Neural progenitor cell (in vitro differentiated cells): ENCODE results near the gene MYOCOS. TPM values are rescaled to one million over a fixed set of nuclear protein-coding genes. Genes with fewer than 3 reads are reported as not detected.

Source experiments
- DNase-seq: peaks from one replicate; pipeline ENCODE4 v3.0.0-alpha.2; 2016; ENCODE audit warnings: low spot score
- H2AFZ ChIP-seq: fragments of 200-600 bp; sonication (generic); replicated peaks from 2 replicates; pipeline ENCODE4 v1.6.1; 2016; ENCODE audit warnings: antibody characterized with exemption
- H3F3A ChIP-seq: fragments of 200-600 bp; sonication (generic); 2 replicates; pipeline ENCODE4 v1.6.1; 2016; ENCODE audit warnings: antibody characterized with exemption, low read depth
- H3K27ac ChIP-seq: fragments of 200-600 bp; sonication (generic); 2 replicates; pipeline ENCODE4 v1.5.1; 2016; ENCODE audit warnings: mild to moderate bottlenecking
- H3K27me3 ChIP-seq: fragments of 200-600 bp; sonication (generic); 2 replicates; pipeline ENCODE4 v1.6.1; 2016; ENCODE audit warnings: mild to moderate bottlenecking, moderate library complexity
- H3K36me3 ChIP-seq: fragments of 200-600 bp; sonication (generic); 2 replicates; pipeline ENCODE4 v1.5.1; 2016
- H3K4me1 ChIP-seq: fragments of 200-600 bp; sonication (generic); 2 replicates; pipeline ENCODE4 v1.6.1; 2016; ENCODE audit warnings: mixed run types
- H3K4me2 ChIP-seq: fragments of 200-600 bp; sonication (generic); 2 replicates; pipeline ENCODE4 v1.6.1; 2016
- H3K4me3 ChIP-seq: fragments of 200-600 bp; sonication (generic); 2 replicates; pipeline ENCODE4 v1.5.1; 2016
- H3K79me2 ChIP-seq: fragments of 200-600 bp; sonication (generic); 2 replicates; pipeline ENCODE4 v1.6.1; 2016; ENCODE audit warnings: low read depth
- H3K9ac ChIP-seq: fragments of 200-600 bp; sonication (generic); 2 replicates; pipeline ENCODE4 v1.6.1; 2016
- H3K9me3 ChIP-seq: fragments of 200-600 bp; sonication (generic); 2 replicates; pipeline ENCODE4 v1.5.1; 2016; ENCODE audit warnings: low read depth
- H4K20me1 ChIP-seq: fragments of 200-600 bp; sonication (generic); 2 replicates; pipeline ENCODE4 v1.6.1; 2016; ENCODE audit warnings: low read depth
- H3K27ac Mint-ChIP-seq: 3 replicates; pipeline ENCODE4 v1.8.0; 2021; ENCODE audit warnings: mixed read lengths
- H3K27me3 Mint-ChIP-seq: 2 replicates; pipeline ENCODE4 v1.8.0; 2022; ENCODE audit warnings: low read depth, mild to moderate bottlenecking, inconsistent platforms, moderate library complexity, mixed read lengths; ENCODE audit not compliant: insufficient read depth
- H3K36me3 Mint-ChIP-seq: 3 replicates; pipeline ENCODE4 v1.8.0; 2021; ENCODE audit warnings: mixed read lengths
- H3K4me1 Mint-ChIP-seq: 3 replicates; pipeline ENCODE4 v1.8.0; 2021; ENCODE audit warnings: mixed read lengths
- H3K4me3 Mint-ChIP-seq: 3 replicates; pipeline ENCODE4 v1.8.0; 2021; ENCODE audit warnings: mild to moderate bottlenecking, moderate library complexity, mixed read lengths
- H3K9me3 Mint-ChIP-seq: 3 replicates; pipeline ENCODE4 v1.8.0; 2020; ENCODE audit warnings: mixed read lengths
- EZH2 ChIP-seq: fragments of 200-600 bp; sonication (generic); IDR thresholded peaks from 2 replicates; pipeline ENCODE4 v1.6.1; 2017; ENCODE audit warnings: antibody characterized with exemption, mild to moderate bottlenecking, moderate library complexity
- EZH2phosphoT487 ChIP-seq: fragments of 200-600 bp; sonication (generic); IDR thresholded peaks from 2 replicates; pipeline ENCODE4 v1.6.1; 2017; ENCODE audit warnings: antibody characterized with exemption
- total RNA-seq: library from RNA; depleted of rRNA; stranded (reverse); fragments of >200 nt; gene quantifications from 2 replicates; pipeline ENCODE4 v1.2.3, GENCODE V29; 2015; ENCODE audit warnings: low replicate concordance
- TF ChIP-seq, protein P1 (sequence below): fragments of 200-600 bp; sonication (generic); IDR thresholded peaks from 2 replicates; pipeline ENCODE4 v1.5.1; 2017; ENCODE audit warnings: antibody characterized with exemption, mild to moderate bottlenecking

MYOCOS gene
- total RNA-seq, 1 donor from 2014 or later, result not detected

GRCh38 chr1:171666114-171666769 lies 44.2 kb downstream of the MYOCOS start:
- DNase-seq, result no peak
- H3K9ac ChIP-seq, result no peak overlapping the region
- no peaks in the 10 kb centered on the region for H3K9me3 Mint-ChIP-seq

GRCh38 chr1:171668372-171668771 lies 46.3 kb downstream of the MYOCOS start:
- no peak overlapping the region for H3K4me3 Mint-ChIP-seq
- no peaks in the 10 kb centered on the region for H3F3A ChIP-seq
- H3K79me2 ChIP-seq, result no peaks in the 10 kb centered on the region
- no peaks in the 10 kb centered on the region for H3K27me3 Mint-ChIP-seq
- no peak overlapping the region for H3K27ac Mint-ChIP-seq
- no peak overlapping the region for H3K4me2 ChIP-seq
- no peaks in the 10 kb centered on the region for H3K9me3 ChIP-seq
- H3K36me3 Mint-ChIP-seq, result no peaks in the 10 kb centered on the region
- H3K4me1 ChIP-seq, result peaks cover 17% of the 10 kb centered on the region
- no peak overlapping the region for H3K9ac ChIP-seq
- no peak overlapping the region for H3K27ac ChIP-seq
- no peak overlapping the region for H3K4me3 ChIP-seq
- no peaks in the 10 kb centered on the region for H4K20me1 ChIP-seq
- no peaks in the 10 kb centered on the region for H3K9me3 Mint-ChIP-seq
- H2AFZ ChIP-seq, result no peak overlapping the region
- H3K36me3 ChIP-seq, result no peaks in the 10 kb centered on the region
- H3K4me1 Mint-ChIP-seq, result no peaks in the 10 kb centered on the region
- no peak for DNase-seq
- no peaks in the 10 kb centered on the region for H3K27me3 ChIP-seq
- TF ChIP-seq, protein P1, sequence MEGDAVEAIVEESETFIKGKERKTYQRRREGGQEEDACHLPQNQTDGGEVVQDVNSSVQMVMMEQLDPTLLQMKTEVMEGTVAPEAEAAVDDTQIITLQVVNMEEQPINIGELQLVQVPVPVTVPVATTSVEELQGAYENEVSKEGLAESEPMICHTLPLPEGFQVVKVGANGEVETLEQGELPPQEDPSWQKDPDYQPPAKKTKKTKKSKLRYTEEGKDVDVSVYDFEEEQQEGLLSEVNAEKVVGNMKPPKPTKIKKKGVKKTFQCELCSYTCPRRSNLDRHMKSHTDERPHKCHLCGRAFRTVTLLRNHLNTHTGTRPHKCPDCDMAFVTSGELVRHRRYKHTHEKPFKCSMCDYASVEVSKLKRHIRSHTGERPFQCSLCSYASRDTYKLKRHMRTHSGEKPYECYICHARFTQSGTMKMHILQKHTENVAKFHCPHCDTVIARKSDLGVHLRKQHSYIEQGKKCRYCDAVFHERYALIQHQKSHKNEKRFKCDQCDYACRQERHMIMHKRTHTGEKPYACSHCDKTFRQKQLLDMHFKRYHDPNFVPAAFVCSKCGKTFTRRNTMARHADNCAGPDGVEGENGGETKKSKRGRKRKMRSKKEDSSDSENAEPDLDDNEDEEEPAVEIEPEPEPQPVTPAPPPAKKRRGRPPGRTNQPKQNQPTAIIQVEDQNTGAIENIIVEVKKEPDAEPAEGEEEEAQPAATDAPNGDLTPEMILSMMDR, result no peak
- TF ChIP-seq EZH2phosphoT487 (no peak), EZH2 (no peak)

More at GRCh38 chr1:171666114-171666769, 44.2 kb downstream of the MYOCOS start:
- Histone ChIP-seq H3K36me3 (no peaks in the 10 kb centered on the region), H3K4me1 (peaks cover 17% of the 10 kb centered on the region), H3K27ac (no peak overlapping the region), H3F3A (no peaks in the 10 kb centered on the region), H3K79me2 (no peaks in the 10 kb centered on the region), H3K9me3 (no peaks in the 10 kb centered on the region), H3K4me2 (no peak overlapping the region), H4K20me1 (no peaks in the 10 kb centered on the region), H3K27me3 (no peaks in the 10 kb centered on the region), H2AFZ (no peak overlapping the region), H3K4me3 (no peak overlapping the region)
- Mint-ChIP-seq H3K4me3 (no peak overlapping the region), H3K27me3 (no peaks in the 10 kb centered on the region), H3K4me1 (peaks cover 2% of the 10 kb centered on the region), H3K27ac (no peak overlapping the region), H3K36me3 (no peaks in the 10 kb centered on the region)
- TF ChIP-seq, protein P1, result no peak
- no peak for TF ChIP-seq EZH2
- TF ChIP-seq EZH2phosphoT487, result no peak

- H3K36me3 ChIP-seq, result no peaks in the 10 kb centered on the region
- H4K20me1 ChIP-seq, result no peaks in the 10 kb centered on the region
- Mint-ChIP-seq H3K4me1 (no peaks in the 10 kb centered on the region), H3K4me3 (no peak overlapping the region), H3K27me3 (no peaks in the 10 kb centered on the region), H3K9me3 (no peaks in the 10 kb centered on the region), H3K36me3 (no peaks in the 10 kb centered on the region), H3K27ac (no peak overlapping the region)
- no peaks in the 10 kb centered on the region for H3K27me3 ChIP-seq
- H3K4me1 ChIP-seq, result no peaks in the 10 kb centered on the region
- TF ChIP-seq EZH2, result no peak
- TF ChIP-seq, protein P1, result no peak
- no peak for TF ChIP-seq EZH2phosphoT487
- H3F3A ChIP-seq, result no peaks in the 10 kb centered on the region
- H3K4me3 ChIP-seq, result no peak overlapping the region
- H3K9ac ChIP-seq, result no peak overlapping the region
- no peaks in the 10 kb centered on the region for H3K79me2 ChIP-seq
- no peak for DNase-seq
- H3K4me2 ChIP-seq, result no peak overlapping the region
- H2AFZ ChIP-seq, result no peak overlapping the region
- no peaks in the 10 kb centered on the region for H3K9me3 ChIP-seq
- no peak overlapping the region for H3K27ac ChIP-seq
Observed at GRCh38 chr1:171670739-171671138, 48.7 kb downstream of the MYOCOS start.
